SK-N-MC (cell line): ENCODE measurements around the gene RNASEH1.

ENCODE experiments used
- EZH2 ChIP-seq: fragments of 200-600 bp; sonication (generic); IDR thresholded peaks from one replicate; pipeline ENCODE4 v1.6.1; 2017; ENCODE audit warnings: antibody characterized with exemption
- POLR2AphosphoS5 ChIP-seq: IDR thresholded peaks from 2 replicates; pipeline ENCODE4 v1.6.1; 2012; ENCODE audit warnings: mild to moderate bottlenecking, low read depth, low read length, borderline replicate concordance

DNA sequence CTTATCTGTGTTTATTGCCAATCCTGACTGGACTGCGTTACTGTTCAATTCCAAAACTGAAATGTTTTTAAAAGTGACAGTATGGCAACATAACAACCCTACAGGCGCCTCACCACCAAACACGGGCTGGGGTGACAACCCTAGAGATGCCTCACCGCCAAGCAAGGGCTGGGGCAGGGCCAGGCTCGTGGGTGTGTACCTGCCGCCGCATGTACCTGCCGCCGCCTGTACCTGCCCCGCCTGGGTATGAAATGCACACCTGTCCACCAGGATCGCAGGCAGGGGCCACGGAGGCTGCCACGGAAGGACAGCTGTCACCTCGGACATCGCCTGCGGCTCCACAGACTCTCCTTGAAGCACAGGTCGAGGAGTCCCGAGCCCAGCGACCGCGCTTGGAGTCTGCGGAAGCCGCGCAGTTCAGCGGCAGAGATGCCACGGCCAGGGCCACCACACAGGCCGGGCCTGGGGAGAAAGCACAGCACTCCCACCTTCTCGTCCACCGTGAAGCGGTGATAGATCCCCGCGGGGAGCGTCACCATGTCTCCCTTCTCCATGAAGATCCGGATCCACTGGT, 57.7 kb downstream of the RNASEH1 start:
- TF ChIP-seq EZH2 (no peak), POLR2AphosphoS5 (no peak)
